Measurements from ENCODE around the gene CERK.

DNA sequence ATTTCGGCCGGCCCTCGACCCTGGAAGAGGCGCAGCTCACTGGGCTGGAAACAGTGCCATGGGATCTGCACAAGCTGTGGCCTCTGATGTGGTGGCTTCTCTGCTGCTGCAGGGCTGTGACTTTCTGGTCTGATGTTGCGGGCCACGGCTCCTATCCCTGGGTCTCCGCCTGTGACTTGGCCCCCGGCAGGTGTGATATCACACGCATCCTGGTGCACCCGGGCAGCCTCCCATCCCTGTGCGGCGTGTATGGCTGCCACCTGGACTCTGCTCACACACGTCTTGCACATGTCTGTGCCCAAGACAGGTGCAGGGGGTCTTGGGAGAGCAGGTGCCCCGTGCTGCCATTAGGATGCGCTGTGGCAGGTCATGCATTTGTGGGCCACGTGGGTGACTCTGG is 86.7 kb downstream of the CERK start:
- TF ChIP-seq, protein P1, sequence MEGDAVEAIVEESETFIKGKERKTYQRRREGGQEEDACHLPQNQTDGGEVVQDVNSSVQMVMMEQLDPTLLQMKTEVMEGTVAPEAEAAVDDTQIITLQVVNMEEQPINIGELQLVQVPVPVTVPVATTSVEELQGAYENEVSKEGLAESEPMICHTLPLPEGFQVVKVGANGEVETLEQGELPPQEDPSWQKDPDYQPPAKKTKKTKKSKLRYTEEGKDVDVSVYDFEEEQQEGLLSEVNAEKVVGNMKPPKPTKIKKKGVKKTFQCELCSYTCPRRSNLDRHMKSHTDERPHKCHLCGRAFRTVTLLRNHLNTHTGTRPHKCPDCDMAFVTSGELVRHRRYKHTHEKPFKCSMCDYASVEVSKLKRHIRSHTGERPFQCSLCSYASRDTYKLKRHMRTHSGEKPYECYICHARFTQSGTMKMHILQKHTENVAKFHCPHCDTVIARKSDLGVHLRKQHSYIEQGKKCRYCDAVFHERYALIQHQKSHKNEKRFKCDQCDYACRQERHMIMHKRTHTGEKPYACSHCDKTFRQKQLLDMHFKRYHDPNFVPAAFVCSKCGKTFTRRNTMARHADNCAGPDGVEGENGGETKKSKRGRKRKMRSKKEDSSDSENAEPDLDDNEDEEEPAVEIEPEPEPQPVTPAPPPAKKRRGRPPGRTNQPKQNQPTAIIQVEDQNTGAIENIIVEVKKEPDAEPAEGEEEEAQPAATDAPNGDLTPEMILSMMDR (conservative IDR thresholded peaks at IDR 0.05 in 1 of 2, IDR thresholded peaks at IDR 0.05 in 1 of 2; ENCODE audit: extremely low read depth in 1 of 2, insufficient read depth in 1 of 2, low read depth in 1 of 2, low read length in 2 of 2), result no peak
- TF ChIP-seq EZH2 (IDR thresholded peaks at IDR 0.05; ENCODE audit: borderline replicate concordance, low read length), result no peak
